ENCODE results near the gene UGT1A7.
"Not testable (repeated sequence)": the region's sequence is repeated elsewhere in the genome, so short reads cannot be mapped to it uniquely, and the experiment has no call there.

Gene UGT1A7

DNA sequence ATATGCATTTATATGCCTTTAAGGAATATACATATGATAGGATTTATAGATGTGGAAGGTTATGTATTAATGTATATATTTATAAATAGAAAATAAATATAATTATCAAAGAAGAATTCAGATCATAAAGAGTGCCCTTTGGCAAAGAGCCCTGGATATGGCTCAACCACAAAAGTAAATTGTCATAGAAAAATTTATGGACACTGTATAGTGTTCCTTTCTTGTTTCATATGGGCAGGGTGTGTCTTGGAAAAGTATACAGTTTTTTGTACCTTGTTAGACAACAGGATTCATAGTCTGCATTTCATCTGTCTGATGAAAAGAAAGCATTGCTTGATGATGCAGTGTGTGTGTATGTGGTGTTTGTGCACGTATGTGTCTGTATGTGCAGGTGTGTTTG lies 2.9 kb downstream of the UGT1A7 start:
- DNase-seq = no peak

DNA sequence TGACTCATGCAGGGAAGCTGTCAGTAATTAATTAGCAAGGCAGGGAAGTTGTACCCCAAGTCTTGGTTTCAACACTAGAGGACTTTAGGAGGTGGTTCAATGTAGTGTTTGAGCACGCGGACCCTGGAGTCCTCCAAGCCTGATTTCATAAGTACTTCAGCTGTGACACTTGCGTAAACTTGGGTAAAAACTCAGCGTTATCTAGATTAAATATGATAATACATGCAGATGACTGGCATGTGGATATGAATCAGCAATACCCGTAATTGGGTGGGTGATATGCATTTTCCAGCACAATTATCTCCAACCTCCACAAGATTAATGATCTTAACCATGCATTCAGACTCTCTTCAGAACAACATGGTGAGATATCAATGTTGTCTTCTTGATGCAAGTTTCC lies 5.2 kb downstream of the UGT1A7 start:
- peak; percentile 77 for DNase-seq

DNA sequence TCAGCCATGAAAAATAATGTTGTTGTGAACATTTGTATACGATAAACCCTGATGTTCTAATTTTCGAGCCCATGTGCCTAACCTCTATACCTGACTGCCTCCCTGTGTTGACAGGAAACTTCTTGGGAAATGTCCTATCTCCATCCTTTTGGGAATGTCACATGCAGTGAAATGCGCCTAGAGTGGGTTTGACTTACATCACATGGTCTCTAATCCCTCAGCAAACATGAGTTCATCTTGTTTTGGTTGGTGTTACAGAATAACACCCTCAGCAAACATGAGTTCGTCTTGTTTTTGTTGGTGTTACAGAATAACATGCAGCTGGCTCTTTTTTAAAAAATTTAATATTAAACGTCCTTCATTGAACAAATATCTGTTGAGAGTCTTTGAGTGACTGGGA lies 6.6 kb downstream of the UGT1A7 start:
- no peak for DNase-seq

DNA sequence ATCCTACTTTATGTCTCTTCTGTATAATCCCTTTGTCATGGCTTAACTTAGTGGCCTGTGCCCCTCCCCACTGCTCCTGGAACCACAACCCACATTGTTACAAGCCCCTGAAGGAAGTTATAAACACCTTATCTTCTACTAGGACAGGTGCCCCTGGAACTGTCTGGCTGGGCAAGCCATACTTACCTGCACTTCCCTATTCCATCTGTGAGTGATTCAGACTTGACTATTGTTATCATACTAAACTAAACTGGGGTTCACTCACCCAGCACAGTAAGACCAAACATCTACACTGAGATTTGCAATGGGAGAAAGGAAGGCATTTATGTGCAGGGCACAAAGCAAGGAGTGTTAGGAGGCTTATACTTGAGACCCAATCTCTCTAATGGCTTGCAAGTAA lies 7.3 kb downstream of the UGT1A7 start:
- DNase-seq = no peak

DNA sequence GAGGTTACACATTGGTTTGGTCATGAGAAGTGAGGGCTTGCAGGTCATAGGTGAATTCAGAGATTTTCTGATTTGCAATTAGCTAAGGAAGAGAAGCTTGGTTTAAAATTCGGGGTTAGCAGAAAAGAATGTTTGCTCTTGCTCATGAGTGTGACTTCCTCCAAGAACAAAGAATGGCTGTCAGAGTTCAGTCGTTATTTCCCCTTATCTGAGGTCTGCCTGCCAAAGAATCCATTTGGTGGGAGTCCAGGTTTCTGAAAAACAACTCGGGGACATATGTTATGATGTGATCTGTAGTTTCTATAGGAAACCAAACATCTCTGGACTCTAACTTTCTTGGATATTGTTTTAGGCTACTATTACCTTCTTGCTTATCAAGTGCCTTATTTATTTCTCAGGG lies 7.8 kb downstream of the UGT1A7 start:
- DNase-seq = peak; percentile 61

DNA sequence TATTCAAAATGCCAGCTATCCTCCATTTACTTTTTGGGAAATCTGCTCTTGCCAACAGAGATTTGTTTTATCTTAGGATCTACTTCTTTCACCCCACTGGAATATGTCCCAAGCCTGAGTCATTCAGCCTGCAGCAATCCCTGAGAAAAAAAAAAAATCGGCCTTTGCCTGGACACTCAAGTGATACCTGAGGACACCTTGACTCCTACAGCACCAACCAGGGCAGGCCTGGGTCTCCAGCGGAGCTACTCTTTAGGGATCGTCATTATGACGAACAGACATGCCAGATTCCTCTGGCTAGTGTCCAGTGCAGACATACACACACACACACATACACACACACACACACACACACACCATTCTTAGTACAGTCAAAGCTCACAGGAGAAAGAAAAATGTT lies 8.7 kb downstream of the UGT1A7 start:
- no peak for DNase-seq

DNA sequence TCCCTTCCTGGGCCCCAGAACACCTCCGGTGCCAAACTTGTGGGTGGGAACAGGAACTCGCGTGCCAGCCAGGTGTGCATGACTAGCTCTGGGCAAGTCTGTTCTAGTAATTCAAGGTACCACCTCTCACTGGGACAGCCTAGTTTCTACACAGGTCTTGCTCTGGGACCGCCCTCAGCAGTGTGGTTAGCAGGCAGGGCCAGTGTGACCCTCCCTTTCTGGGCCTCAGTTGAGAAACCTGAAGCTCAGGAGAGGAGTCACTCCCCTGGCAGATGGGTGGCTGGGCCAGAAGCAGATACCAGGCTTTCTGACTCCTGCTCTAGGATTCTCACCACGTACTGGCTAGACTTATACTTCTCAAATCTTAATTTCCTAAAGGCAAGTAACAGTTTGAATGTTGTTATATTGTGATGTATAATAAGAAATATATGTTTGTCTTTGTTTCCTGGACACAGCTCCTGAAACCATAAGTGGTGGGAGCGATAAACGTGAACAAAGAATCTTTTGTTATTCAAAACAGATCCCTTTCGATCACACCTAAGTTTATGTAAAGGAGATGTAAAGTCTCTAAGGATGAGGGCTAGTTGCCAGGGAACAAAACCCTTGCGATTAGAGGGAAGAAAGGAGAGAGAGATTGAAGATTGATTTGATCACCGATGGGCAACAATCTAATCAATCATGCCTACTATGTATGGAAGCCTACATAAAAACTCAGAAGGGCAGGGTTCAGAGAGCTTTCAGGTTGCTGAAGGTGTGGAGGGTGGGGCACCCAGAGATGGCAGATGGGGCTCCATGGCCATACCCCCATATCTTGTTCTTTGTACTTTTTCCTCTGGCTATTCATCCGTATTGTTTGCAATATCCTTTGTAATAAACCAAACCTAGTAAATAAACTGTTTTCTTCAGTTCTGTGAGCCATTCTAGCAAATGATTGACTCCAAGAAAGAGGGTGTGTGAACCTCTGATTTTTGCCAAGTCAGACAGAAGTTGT lies 10.0 kb downstream of the UGT1A7 start:
- peak; percentile 39 for DNase-seq

DNA sequence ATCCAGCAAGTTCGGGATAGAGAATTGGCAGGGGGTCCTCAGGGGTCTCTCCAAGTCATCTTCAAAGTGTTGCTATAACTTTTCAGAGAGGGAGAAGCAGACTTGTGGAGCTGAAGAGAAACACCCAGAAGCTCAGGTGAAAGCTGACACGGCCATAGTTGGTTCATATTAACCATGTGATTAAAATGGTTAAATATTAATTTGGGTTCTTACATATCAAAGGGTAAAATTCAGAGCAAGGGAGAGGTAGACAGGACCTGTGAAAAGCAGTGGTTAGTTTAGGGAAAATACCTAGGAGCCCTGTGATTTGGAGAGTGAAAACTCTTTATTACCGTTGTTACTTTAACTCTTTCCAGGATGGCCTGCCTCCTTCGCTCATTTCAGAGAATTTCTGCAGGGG lies 10.9 kb downstream of the UGT1A7 start, which contains the start of gene UGT1A6:
TSS of gene UGT1A6 (plus strand) at position 243 of the 400 bp plus-strand sequence. CDS start at position 358, 115 bp downstream.
- no peak for DNase-seq

DNA sequence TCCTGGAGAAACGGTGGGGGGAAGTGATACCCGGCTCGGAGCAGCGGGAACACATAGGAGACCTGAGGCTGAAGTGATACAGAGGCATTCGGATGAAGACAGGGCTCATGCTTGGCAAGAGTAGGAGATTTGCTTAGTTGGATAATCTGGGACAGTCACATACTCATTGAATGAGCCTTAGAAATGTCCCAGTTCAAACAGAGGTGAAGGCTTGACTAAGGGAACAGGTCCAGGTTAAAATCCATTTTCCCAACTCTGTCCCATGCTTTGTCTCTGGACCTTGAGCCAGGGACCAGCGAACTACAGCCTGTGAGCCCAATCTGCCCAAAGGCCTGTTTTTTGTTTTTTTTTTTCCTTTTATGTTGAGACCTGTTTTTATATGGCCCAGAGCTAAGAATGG lies 12.3 kb downstream of the UGT1A7 start:
- no peak for DNase-seq

DNA sequence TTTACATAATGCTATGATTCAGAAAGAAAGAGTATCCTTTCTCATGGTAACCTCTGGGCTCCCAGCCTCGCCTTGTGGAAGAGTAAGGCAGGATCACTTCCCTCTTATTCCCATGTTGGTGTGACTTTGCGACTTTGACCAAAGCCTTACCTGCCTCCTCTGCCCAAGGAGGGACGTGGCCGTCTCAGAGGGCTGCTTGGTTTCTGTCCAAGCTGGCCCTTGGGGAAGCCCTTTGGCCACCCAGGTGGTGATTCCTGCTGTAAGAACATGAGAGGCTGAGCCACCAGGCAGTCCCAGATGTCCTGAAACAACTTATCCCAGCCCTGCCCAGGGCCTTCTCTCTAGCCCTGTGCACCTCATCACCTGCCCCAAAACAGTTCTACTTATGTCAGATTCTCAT lies 17.0 kb downstream of the UGT1A7 start:
- DNase-seq = no peak

DNA sequence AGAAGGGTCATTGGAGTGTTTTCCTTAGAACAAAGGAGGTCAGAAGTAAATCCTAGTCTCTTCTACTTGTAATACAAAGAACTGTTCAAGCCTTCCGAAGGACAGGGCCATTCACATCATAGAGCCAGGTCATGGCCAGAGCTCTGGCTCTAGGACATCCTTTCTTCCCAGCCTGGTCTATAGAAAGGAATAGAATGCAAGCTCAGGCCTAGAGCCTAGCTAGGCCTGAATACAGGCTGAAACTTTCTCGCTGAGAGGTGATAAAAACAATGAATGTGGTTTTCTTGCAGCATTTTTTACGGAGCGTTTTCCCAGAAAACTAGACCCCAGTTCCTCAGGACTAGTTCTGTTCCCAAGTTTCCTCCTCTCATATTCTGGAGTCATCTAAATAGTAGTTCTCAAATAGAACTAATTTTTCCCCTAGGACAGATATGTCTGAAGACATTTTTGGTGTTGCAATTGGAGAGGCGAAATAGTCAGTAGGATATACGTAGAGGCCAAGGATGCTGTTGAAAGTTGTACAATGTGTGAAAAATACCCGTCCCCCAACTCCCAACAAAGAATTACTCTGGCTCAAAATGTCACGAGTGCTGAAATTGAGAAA lies 17.8 kb downstream of the UGT1A7 start:
- no peak for DNase-seq

DNA sequence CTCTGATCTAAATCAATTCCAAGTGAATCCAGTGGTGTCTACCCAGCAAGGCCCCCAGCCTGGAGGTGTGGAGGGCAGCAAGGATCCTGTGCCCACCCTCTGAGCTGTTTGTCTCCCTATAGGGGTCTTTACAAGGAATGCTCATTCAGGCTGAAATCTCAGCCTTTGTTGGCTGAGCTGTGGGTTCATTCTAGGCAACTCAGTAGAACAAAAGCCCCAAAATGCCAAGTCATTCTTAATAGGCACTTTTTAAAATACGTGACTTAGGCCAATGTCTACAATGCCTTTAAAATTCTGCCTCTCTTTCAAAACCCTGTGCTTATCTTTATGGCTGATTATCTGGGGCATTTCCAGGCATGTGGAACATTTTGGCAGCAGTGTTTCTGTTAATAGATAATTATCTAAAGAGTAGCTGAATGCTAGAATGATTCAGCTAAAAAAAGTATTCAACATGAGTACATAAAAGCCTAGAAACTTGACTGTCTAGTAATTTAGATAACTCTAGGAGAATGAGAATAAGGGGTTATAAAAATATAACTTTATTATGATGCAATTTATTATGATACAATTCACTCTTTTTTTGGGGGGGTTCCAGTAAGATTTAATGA lies 18.4 kb downstream of the UGT1A7 start:
- DNase-seq = peak; percentile 96

DNA sequence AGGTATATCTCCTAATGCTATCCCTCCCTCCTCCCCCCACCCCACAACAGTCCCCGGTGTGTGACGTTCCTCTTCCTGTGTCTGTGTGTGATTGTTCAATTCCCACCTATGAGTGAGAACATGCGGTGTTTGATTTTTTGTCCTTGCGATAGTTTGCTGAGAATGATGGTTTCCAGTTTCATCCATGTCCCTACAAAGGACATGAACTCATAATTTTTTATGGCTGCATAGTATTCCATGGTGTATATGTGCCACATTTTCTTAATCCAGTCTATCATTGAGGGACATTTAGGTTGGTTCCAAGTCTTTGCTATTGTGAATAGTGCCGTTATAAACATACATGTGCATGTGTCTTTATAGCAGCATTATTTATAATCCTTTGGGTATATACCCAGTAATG lies 19.1 kb downstream of the UGT1A7 start:
- DNase-seq = not testable (repeated sequence)

DNA sequence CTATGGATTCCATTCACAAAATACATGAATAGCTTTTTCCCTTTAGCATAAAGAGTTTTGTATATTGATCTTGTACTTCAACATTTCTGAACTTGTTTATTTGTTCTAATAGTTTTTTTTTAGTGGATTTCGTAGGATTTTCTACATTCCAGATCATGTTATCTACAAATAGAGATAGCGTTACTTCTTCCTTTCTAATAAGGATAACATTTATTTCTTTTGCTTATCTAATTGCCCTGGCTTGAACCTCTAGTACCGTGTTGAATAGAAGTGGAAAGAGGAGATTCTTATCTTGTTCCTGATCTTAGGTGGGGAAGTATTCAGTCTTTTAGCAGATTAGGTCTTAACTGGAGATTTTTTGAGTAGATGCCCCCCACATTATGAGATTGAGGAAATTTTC lies 20.5 kb downstream of the UGT1A7 start:
- DNase-seq = no peak

DNA sequence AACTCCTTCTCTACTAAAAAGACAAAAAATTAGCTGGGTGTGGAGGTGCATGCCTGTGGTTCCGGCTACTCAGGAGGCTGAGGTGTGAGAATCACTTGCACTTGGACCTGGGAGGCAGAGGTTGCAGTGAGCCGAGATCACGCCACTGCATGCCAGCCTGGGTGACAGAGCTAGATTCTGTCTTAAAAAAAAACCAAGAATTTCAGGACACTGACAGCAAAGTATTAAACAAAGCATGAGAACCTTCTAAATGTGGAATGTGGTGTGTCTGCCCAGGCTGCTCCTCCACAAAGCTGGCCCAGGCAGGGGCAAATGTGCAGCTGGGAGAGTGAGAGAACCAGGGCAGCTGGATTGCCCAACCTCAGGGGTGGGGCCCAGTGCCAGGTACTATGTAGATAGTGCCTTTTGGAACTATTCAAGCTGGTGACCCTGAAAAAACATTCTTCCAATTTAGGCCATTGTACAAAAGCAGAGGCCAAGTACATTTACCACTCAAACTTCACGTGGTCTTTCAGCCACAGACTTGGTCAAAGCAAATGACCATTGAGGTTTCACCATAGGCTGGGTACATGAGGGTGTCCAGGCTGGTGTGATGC lies 24.3 kb downstream of the UGT1A7 start:
- peak; percentile 59 for DNase-seq

DNA sequence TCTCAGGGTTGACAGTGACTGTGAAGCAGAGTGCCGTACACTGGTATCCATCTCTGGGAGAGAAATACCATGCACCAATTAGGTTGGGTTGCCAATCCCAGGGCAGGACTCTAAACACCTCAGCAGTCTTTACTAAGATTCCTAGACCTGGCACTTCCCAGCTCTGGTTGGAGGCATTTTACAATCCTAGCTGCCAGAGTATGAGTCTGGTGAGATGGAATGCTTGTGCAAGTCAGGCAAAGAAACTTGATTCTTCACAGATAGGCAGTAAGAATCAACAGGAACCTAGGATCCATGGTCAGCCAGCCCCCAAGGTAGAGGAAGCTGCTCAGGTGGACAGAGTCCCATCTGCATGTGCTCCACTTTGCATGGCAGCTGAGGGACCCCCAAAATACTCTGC lies 25.0 kb downstream of the UGT1A7 start:
- DNase-seq = no peak

DNA sequence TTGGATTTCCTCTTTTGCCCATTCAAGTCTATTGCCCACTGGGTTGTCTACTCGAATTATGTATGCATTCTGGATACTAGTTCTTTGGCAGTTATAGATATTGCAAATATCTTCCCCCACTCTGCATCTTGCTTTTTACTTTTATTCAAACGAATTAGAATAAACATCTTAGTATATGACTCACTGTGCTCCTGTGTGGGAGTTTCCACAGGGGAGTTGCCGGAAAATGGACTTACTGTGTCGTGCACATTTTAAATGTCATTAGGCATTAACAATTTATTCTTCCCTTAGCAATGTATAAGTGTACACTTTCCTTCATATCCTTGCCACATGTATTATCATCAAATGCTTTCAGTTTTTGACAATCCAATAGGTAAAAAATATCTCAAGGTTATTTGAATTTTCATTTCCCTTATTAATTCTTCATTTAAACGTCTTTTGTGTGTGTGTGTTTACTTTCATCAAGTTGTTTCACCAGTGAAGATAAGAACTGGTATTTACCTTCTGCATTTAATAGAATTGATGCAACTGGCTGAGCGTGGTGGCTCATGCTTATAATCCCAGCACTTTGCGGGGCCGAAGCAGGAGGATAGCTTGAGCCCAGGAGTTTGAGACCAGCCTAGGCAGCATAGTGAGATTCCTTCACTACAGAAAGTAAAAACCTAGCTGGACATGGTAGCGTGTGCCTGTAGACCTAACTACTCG lies 26.4 kb downstream of the UGT1A7 start:
- DNase-seq = no peak

DNA sequence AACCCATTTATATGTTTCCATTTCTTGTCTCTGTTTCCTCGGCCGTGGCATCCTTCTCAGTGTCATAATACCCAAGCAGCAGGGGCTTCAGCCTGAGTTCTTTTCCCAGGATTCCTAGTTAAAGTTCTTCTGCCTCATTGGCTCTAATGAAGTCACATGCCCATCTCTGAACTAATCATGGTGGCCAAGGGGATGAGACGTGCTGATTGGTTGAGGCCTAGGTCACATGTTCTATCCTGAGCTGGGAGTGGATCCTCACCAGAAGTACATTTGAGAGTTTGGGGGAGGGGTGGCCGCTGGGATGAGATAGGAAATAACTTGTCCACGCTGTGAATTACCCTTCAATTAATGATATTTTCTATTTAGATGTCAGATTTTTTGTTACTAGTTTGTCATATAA lies 27.2 kb downstream of the UGT1A7 start:
- no peak for DNase-seq

DNA sequence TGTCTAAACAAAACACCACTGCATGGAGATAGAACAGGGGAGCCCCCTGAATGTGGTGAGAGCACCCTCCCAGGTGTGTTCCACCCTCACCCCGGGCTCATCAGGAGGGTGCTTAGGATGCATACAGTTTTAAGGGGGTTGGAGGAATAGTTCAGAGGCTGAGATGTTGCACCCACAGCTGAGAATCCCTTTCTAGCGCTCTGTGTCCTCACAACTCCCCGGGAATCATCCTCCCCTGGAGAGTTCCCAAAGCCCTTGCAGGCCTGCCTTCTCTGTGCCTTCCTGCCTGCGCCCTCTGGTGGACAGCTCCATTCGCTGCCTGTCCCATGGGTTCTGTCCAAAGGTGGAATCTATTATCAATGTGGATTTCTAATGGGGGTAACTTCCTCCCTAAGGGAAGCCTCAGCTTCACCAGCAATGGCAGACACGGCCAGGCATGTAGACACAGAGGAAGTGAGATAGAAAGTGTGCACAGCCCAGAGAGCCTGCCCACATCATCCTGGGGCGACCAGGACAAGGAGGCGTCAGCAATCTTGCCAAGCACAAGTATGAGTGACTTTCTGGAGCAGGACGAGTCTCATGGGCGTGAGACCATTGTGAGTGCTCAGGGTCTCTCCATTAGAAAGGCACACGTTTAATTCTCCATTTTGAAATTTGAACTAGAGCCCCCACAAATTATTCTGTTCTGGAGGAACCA lies 29.8 kb downstream of the UGT1A7 start:
- peak; percentile 91 for DNase-seq

DNA sequence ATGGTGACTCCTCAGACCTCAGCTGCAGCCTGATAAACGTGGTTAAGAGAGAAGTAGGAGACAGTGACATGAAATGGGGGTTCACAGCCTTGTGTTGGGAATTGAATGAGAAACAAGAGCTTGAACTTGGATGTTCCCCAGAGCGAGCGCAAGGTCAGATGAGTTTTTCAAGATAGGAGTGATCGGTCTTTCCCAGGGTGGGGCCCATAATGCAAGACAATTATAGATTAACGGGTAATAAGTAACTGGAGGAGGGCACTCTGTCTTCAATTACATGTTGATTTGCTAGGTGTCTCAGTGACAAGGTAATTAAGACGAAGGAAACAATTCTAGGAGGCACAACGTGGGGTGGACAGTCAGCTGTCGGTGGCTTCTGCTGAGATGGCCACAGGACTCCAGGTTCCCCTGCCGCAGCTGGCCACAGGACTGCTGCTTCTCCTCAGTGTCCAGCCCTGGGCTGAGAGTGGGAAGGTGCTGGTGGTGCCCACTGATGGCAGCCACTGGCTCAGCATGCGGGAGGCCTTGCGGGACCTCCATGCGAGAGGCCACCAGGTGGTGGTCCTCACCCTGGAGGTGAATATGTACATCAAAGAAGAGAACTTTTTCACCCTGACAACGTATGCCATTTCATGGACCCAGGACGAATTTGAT lies 31.0 kb downstream of the UGT1A7 start, which contains the start of gene UGT1A5:
TSS of gene UGT1A5 (plus strand) at position 297 of the 651 bp plus-strand sequence. CDS start at position 382, 85 bp downstream.
- no peak for DNase-seq

DNA sequence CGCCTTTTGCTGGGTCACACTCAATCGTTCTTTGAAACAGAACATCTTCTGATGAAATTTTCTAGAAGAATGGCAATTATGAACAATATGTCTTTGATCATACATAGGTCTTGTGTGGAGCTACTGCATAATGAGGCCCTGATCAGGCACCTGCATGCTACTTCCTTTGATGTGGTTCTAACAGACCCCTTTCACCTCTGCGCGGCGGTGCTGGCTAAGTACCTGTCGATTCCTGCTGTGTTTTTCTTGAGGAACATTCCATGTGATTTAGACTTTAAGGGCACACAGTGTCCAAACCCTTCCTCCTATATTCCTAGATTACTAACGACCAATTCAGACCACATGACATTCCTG lies 31.5 kb downstream of the UGT1A7 start:
- no peak for DNase-seq

DNA sequence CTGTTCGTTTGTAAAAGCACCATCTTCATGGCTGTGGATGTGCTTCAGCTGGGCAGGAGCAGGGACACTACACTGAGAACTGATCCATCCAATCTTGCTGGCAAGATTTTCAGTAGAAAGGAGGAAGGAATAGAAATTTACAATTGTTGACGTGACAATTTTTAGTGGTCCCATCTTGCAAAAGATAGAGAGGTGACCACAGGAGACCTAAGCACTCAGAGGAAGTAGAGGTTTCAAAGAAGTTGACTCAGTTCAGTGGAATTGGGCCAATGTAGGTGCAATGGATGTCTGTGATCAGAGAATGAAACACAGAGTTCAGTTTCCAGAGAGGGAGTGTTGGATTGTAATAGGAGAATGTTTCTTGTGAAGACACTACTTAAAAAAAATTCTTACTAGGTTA lies 32.4 kb downstream of the UGT1A7 start:
- peak; percentile 55 for DNase-seq

Data from hematopoietic multipotent progenitor cell treated with erythropoietin and hydrocortisone succinate and interleukin-3 and kit ligand, for 6 days (in vitro differentiated cells).